HCT116 (cell line): ENCODE measurements around the gene SETD1B. TPM values are rescaled to one million over a fixed set of nuclear protein-coding genes. Genes with fewer than 3 reads are reported as not detected.

ENCODE experiments used
- ATAC-seq: fragments of 200-7000 bp; cut with Tn5 transposase; 2 replicates; pipeline ENCODE4 v1.9.1; 2020; ENCODE audit warnings: mild to moderate bottlenecking, moderate library complexity
- BruUV-seq: library from RNA; stranded (reverse); fragments of 400-500 nt; replicated peaks from 2 replicates; lab custom pipeline; 2021; lab: Mats Ljungman, UMichigan
- CTCF ChIA-PET: fragments of 300-600 bp; sonication (Branson Sonifier 250); formaldehyde crosslinking; loops from one replicate; lab custom pipeline; 2021; ENCODE audit warnings: antibody characterized with exemption; lab: Charles Lee
- POLR2A ChIA-PET: fragments of 300-600, 350-600 bp; sonication (Branson Sonifier 250); formaldehyde crosslinking; loops from one replicate; lab custom pipeline; 2021; ENCODE audit warnings: antibody characterized with exemption; lab: Charles Lee
- RAD21 ChIA-PET, 2 experiments: fragments of 300-600 bp; sonication (Branson Sonifier 250); formaldehyde crosslinking; loops; one replicate each; lab custom pipeline; 2023; ENCODE audit warnings: low total read pairs in 2 of 2; ENCODE audit not compliant: uncharacterized antibody in 2 of 2, unreplicated experiment in 2 of 2, low non-redundant PET in 1 of 2; lab: Charles Lee
- DNase-seq: peaks from one replicate; pipeline ENCODE4 v3.0.0-alpha.2; 2010; ENCODE audit warnings: low read depth, low spot score
- H2AFZ ChIP-seq: fragments of 200-600 bp; shearing (Covaris generic), sonication (generic); 2 replicates; pipeline ENCODE4 v1.6.1; 2017; ENCODE audit warnings: low read depth, mixed run types, mixed read lengths, antibody characterized with exemption, low read length; ENCODE audit not compliant: poor library complexity, severe bottlenecking
- H3K27ac ChIP-seq: 2 replicates; pipeline ENCODE4 v1.5.1; 2012; ENCODE audit warnings: low read depth, low read length
- H3K27me3 ChIP-seq: fragments of 200-600 bp; sonication (generic); 2 replicates; pipeline ENCODE4 v1.6.1; 2016; ENCODE audit warnings: mixed run types, low read length, mixed read lengths; ENCODE audit not compliant: insufficient read depth
- H3K36me3 ChIP-seq, 2 experiments: fragments of 200-500 bp in 1 of 2; fragments of 200-600 bp in 1 of 2; sonication (Bioruptor generic) in 1 of 2; sonication (generic) in 1 of 2; 2 replicates each; pipeline versions ENCODE4 v1.5.1 to v1.6.1; 2014 to 2016; ENCODE audit warnings: low read length in 2 of 2, inconsistent platforms in 1 of 2, mixed read lengths in 1 of 2, mixed run types in 1 of 2; ENCODE audit not compliant: insufficient read depth in 2 of 2, control insufficient read depth in 1 of 2
- H3K4me1 ChIP-seq, 2 experiments: fragments of 200-600 bp in 1 of 2; sonication (generic) in 1 of 2; 2 replicates each; pipeline versions ENCODE4 v1.5.1 to v1.6.1; 2012 to 2017; ENCODE audit warnings: low read length in 2 of 2, inconsistent platforms in 1 of 2, mild to moderate bottlenecking in 1 of 2, mixed read lengths in 1 of 2, mixed run types in 1 of 2, moderate library complexity in 1 of 2; ENCODE audit not compliant: insufficient read depth in 2 of 2, control insufficient read depth in 1 of 2
- H3K4me2 ChIP-seq: fragments of 200-600 bp; sonication (generic); 2 replicates; pipeline ENCODE4 v1.6.1; 2017; ENCODE audit warnings: mixed run types, low read length, mixed read lengths
- H3K4me3 ChIP-seq, 2 experiments: fragments of 200-600 bp in 1 of 2; sonication (generic) in 1 of 2; replicated peaks in 1 of 2; 2 replicates each; pipeline ENCODE4 v1.5.1; 2011 to 2016; ENCODE audit warnings: low read length in 2 of 2, control low read depth in 1 of 2, low read depth in 1 of 2, mild to moderate bottlenecking in 1 of 2, mixed read lengths in 1 of 2, mixed run types in 1 of 2
- H3K79me2 ChIP-seq: fragments of 200-600 bp; sonication (generic); 2 replicates; pipeline ENCODE4 v1.6.1; 2017; ENCODE audit warnings: mild to moderate bottlenecking, mixed run types, low read length, moderate library complexity, mixed read lengths; ENCODE audit not compliant: insufficient read depth
- H3K9ac ChIP-seq: fragments of 200-600 bp; sonication (generic); 2 replicates; pipeline ENCODE4 v1.6.1; 2016; ENCODE audit warnings: low read length, mixed read lengths
- H3K9me2 ChIP-seq: fragments of 200-600 bp; sonication (generic), shearing (Covaris generic); 2 replicates; pipeline ENCODE4 v1.6.1; 2017; ENCODE audit warnings: mixed run types, mild to moderate bottlenecking, moderate library complexity; ENCODE audit not compliant: insufficient read depth
- H3K9me3 ChIP-seq, 2 experiments: fragments of 200-500 bp in 1 of 2; fragments of 200-600 bp in 1 of 2; sonication (Bioruptor generic) in 1 of 2; sonication (generic) in 1 of 2; 2 replicates each; pipeline ENCODE4 v1.6.1; 2014 to 2017; ENCODE audit warnings: low read length in 2 of 2, mixed read lengths in 2 of 2, inconsistent platforms in 1 of 2, low read depth in 1 of 2, mild to moderate bottlenecking in 1 of 2, mixed run types in 1 of 2, moderate library complexity in 1 of 2; ENCODE audit not compliant: control insufficient read depth in 1 of 2, insufficient read depth in 1 of 2
- H4K20me1 ChIP-seq: fragments of 200-600 bp; sonication (generic), shearing (Covaris generic); 2 replicates; pipeline ENCODE4 v1.6.1; 2017; ENCODE audit warnings: mixed run types, mild to moderate bottlenecking, moderate library complexity; ENCODE audit not compliant: insufficient read depth
- CEBPB ChIP-seq: IDR thresholded peaks from 2 replicates; pipeline ENCODE4 v1.6.1; 2012; ENCODE audit warnings: low read depth
- EGR1 ChIP-seq: IDR thresholded peaks from 2 replicates; pipeline ENCODE4 v1.6.1; 2012; ENCODE audit warnings: low read depth
- EZH2 ChIP-seq: fragments of 200-600 bp; sonication (generic); IDR thresholded peaks from 2 replicates; pipeline ENCODE4 v1.6.1; 2017; ENCODE audit warnings: antibody characterized with exemption, mixed run types
- EZH2phosphoT487 ChIP-seq: fragments of 200-600 bp; IDR thresholded peaks from 2 replicates; pipeline ENCODE4 v1.6.1; 2018; ENCODE audit warnings: antibody characterized with exemption, borderline replicate concordance
- FOSL1 ChIP-seq: IDR thresholded peaks from 2 replicates; pipeline ENCODE4 v1.6.1; 2012; ENCODE audit warnings: low read depth
- JUND ChIP-seq: IDR thresholded peaks from 2 replicates; pipeline ENCODE4 v1.6.1; 2012
- POLR2AphosphoS5 ChIP-seq: IDR thresholded peaks from 2 replicates; pipeline ENCODE4 v1.6.1; 2011; ENCODE audit warnings: mild to moderate bottlenecking, low read depth, low read length, moderate library complexity
- SIN3A ChIP-seq: IDR thresholded peaks from 2 replicates; pipeline ENCODE4 v1.6.1; 2012; ENCODE audit warnings: low read depth
- SRF ChIP-seq: IDR thresholded peaks from 2 replicates; pipeline ENCODE4 v1.6.1; 2012; ENCODE audit warnings: low read depth
- TCF7L2 ChIP-seq: IDR thresholded peaks from 2 replicates; pipeline ENCODE4 v1.7.0; 2011; ENCODE audit warnings: borderline replicate concordance, inconsistent platforms; ENCODE audit not compliant: insufficient read depth, insufficient read length; ENCODE audit errors: extremely low read depth
- YY1 ChIP-seq: IDR thresholded peaks from 2 replicates; pipeline ENCODE4 v1.6.1; 2011; ENCODE audit warnings: low read length, low read depth, moderate library complexity, mild to moderate bottlenecking; ENCODE audit not compliant: insufficient replicate concordance; ENCODE audit errors: extremely low read depth
- ZFX ChIP-seq: fragments of 450-650 bp; IDR thresholded peaks from 2 replicates; pipeline ENCODE4 v1.6.1; 2017
- intact Hi-C: fragments of 100-400 bp; cut with micrococcal nuclease; formaldehyde crosslinking; loops from 2 replicates; pipeline ENCODE4 v1.10.0; 2022
- total RNA-seq: library from RNA; stranded (reverse); gene quantifications from one replicate; pipeline ENCODE4 v1.2.1, GENCODE V29; 2021; ENCODE audit not compliant: unreplicated experiment
- TF ChIP-seq, protein P1 (sequence below): IDR thresholded peaks from 2 replicates; pipeline ENCODE4 v1.6.1; 2012
- TF ChIP-seq, protein P2 (sequence below): IDR thresholded peaks from 2 replicates; pipeline ENCODE4 v1.6.1; 2012
- TF ChIP-seq, protein P3 (sequence below): IDR thresholded peaks from 2 replicates; pipeline ENCODE4 v1.6.1; 2011; ENCODE audit warnings: mild to moderate bottlenecking, low read length, moderate library complexity; ENCODE audit not compliant: insufficient replicate concordance; ENCODE audit errors: extremely low read depth

The SETD1B gene
- total RNA-seq, 1 experiment from 2014 or later, result 17.5 TPM

DNA sequence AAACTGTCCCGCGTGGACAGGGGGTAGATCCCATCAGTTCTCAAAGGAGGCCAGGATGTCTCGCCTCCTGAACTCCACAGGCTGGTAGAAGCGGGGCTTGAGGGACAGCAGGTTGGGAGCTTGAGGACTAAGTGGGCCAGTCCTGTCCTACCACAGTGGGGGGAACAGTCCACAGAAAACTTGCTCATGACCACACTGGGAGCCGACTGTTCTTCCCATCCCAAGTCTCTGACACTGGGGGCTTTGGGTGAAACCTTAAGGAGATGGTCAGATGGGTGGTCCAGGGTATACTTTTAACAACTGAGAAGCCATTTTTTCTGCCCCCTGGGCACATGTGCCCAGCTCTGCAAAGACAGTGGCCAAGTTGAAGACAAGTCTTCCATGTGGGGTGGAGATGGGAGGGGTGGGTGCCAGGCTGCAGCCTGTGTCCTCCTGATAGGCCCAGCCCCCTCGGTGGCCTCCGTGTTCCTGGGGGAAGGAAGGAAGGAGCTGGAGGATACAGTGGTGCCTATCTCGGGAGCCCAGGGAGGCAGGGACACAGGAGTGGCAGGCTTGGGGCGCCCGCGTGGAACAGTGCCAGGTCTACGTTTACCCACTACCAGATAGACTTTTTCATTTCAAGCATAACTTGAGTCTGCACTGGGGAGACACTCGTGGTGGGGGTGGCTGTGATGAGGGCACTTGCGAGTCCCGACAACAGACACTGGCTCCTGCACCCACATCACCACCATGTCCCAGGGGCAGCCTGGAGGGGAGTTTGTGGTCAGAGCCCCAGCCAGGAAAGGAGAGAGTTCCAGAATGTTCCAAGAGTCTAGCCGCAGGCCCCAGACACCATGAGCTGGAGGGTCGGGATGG is 25.0 kb upstream of the SETD1B start:
- ChIA-PET RAD21 (no interaction called here), CTCF (interaction anchor here (1.9 to 3.9 kb wide), 2 partner anchors 15 to 33 kb away, joined by 4 to 40 read pairs; partner anchors contain the start of gene RHOF), POLR2A (no interaction called here)
- intact Hi-C loops, result no loop called here
- BruUV-seq, result TSS peak; percentile 13
- H3K36me3 ChIP-seq, result peaks cover 19 to 23% of the 10 kb centered on the region in 2 experiments; a peak in 3 of 4 replicates
- ATAC-seq, result no peak
- H4K20me1 ChIP-seq, result peaks cover 3% of the 10 kb centered on the region; the same call in 1 of the 2 replicates
- H3K9me3 ChIP-seq, result no peaks in the 10 kb centered on the region
- H3K27me3 ChIP-seq, result no peaks in the 10 kb centered on the region
- peak overlapping the region; percentile 4 for H3K27ac ChIP-seq
- H3K4me1 ChIP-seq, result peaks cover 8 to 57% of the 10 kb centered on the region in 2 experiments
- DNase-seq, result no peak
- H3K9ac ChIP-seq, result no peak overlapping the region
- H3K79me2 ChIP-seq, result peaks cover 36% of the 10 kb centered on the region
- no peak overlapping the region for H3K4me3 ChIP-seq
- TF ChIP-seq POLR2AphosphoS5 (peak; percentile 6; the same call in 1 of the 2 replicates), ZFX (no peak)
- H3K9me2 ChIP-seq, result no peaks in the 10 kb centered on the region
- no peak overlapping the region for H2AFZ ChIP-seq
- H3K4me2 ChIP-seq, result no peak overlapping the region

DNA sequence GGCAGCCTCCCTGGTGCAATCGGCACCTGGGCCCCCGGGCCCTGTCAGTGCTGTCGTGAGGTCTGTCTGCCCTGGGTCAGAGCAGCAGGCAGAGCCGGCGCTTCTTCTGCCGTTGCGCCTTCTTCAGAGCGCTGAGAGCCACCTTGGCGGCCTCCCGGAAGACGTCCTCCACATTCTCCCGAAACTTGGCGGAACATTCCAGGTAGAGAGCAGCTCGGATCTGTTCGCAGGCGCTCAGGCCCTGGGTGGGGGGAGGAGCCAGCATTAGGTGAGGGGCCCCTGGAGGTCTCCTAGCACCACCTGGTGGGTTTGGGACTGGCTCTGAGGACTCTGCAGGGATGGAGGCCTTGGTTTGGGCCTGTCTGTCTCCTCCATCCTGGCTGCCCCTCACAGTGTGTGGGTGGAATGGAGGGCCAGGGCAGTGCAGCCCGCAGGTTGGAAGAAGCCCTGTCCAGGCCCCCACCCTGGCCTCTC is 24.4 kb upstream of the SETD1B start:
- CTCF ChIA-PET, result interaction anchor here (3.9 kb wide), 1 partner anchor 15 kb away, joined by 40 read pairs; the partner anchor contains the start of gene RHOF
- Histone ChIP-seq H3K36me3 (peaks cover 19 to 23% of the 10 kb centered on the region in 2 experiments; a peak in 3 of 4 replicates), H3K9me2 (no peaks in the 10 kb centered on the region), H4K20me1 (peaks cover 3% of the 10 kb centered on the region; the same call in 1 of the 2 replicates), H3K4me3 (no peak overlapping the region), H2AFZ (no peak overlapping the region), H3K4me1 (peaks cover 15 to 62% of the 10 kb centered on the region in 2 experiments), H3K4me2 (no peak overlapping the region), H3K9ac (no peak overlapping the region), H3K79me2 (peaks cover 42% of the 10 kb centered on the region), H3K9me3 (no peaks in the 10 kb centered on the region), H3K27ac (peak overlapping the region; percentile 4), H3K27me3 (no peaks in the 10 kb centered on the region)
- ATAC-seq (no peak), DNase-seq (no peak)
- intact Hi-C loops, result no loop called here
- no TSS peak for BruUV-seq
- POLR2A ChIA-PET, result no interaction called here
- RAD21 ChIA-PET, result no interaction called here
- TF ChIP-seq, protein P1, sequence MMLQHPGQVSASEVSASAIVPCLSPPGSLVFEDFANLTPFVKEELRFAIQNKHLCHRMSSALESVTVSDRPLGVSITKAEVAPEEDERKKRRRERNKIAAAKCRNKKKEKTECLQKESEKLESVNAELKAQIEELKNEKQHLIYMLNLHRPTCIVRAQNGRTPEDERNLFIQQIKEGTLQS, result no peak
- TF ChIP-seq JUND (no peak), EZH2 (no peak), TCF7L2 (no peak), CEBPB (no peak), EZH2phosphoT487 (no peak), YY1 (no peak), EGR1 (no peak), SRF (no peak), SIN3A (no peak), FOSL1 (no peak)
- TF ChIP-seq, protein P2, sequence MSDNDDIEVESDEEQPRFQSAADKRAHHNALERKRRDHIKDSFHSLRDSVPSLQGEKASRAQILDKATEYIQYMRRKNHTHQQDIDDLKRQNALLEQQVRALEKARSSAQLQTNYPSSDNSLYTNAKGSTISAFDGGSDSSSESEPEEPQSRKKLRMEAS, result no peak
- TF ChIP-seq, protein P3, sequence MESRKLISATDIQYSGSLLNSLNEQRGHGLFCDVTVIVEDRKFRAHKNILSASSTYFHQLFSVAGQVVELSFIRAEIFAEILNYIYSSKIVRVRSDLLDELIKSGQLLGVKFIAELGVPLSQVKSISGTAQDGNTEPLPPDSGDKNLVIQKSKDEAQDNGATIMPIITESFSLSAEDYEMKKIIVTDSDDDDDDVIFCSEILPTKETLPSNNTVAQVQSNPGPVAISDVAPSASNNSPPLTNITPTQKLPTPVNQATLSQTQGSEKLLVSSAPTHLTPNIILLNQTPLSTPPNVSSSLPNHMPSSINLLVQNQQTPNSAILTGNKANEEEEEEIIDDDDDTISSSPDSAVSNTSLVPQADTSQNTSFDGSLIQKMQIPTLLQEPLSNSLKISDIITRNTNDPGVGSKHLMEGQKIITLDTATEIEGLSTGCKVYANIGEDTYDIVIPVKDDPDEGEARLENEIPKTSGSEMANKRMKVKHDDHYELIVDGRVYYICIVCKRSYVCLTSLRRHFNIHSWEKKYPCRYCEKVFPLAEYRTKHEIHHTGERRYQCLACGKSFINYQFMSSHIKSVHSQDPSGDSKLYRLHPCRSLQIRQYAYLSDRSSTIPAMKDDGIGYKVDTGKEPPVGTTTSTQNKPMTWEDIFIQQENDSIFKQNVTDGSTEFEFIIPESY, result no peak
